ENCODE data around the gene CST9L. TPM values are rescaled to one million over a fixed set of nuclear protein-coding genes. Genes with fewer than 3 reads are reported as not detected.

The CST9L gene
- polyA plus RNA-seq, 1 donor (not counting 4 experiments of a cell fraction or from before 2014, with no cell fraction given) = not detected

DNA sequence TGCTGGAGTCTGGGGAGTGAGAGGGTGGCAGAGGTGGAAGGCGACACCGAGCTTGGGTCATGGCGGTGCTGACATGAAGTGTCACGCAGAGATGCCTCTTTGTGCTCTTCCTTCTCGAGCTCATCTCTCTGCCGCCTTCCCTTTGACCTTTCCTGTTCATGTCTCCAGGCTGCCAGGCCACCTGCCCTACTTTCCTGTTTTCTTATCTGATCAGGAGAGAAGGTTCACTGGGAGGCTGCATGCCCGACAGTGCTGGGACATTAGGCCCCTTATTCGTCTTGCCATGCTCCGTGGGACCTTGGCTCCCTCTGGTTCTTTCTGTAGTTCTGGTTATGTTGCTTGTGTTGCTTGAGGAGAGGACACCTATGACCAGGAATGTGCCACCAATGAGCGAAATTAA lies 44.1 kb downstream of the CST9L start:
- TF ChIP-seq, protein P1, sequence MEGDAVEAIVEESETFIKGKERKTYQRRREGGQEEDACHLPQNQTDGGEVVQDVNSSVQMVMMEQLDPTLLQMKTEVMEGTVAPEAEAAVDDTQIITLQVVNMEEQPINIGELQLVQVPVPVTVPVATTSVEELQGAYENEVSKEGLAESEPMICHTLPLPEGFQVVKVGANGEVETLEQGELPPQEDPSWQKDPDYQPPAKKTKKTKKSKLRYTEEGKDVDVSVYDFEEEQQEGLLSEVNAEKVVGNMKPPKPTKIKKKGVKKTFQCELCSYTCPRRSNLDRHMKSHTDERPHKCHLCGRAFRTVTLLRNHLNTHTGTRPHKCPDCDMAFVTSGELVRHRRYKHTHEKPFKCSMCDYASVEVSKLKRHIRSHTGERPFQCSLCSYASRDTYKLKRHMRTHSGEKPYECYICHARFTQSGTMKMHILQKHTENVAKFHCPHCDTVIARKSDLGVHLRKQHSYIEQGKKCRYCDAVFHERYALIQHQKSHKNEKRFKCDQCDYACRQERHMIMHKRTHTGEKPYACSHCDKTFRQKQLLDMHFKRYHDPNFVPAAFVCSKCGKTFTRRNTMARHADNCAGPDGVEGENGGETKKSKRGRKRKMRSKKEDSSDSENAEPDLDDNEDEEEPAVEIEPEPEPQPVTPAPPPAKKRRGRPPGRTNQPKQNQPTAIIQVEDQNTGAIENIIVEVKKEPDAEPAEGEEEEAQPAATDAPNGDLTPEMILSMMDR (optimal IDR thresholded peaks at IDR 0.05 in 1 of 3, IDR thresholded peaks at IDR 0.05 in 1 of 3, conservative IDR thresholded peaks at IDR 0.05 in 1 of 3; ENCODE audit: extremely low read depth in 1 of 3, insufficient read depth in 2 of 3, low read length in 3 of 3) = no peak
- no peak for TF ChIP-seq EZH2 (IDR thresholded peaks at IDR 0.05; ENCODE audit: low read length)
- H4K20me1 ChIP-seq (ENCODE audit: control insufficient read depth, extremely low read depth, insufficient read depth, low read length) = no peaks in the 10 kb centered on the region
- FAIRE-seq = no peak
- H3K36me3 ChIP-seq (ENCODE audit: control insufficient read depth in 2 of 2, extremely low read depth in 1 of 2, insufficient read depth in 2 of 2, low read length in 2 of 2) = no peaks in the 10 kb centered on the region
- no peaks in the 10 kb centered on the region for H3K27me3 ChIP-seq (ENCODE audit: control insufficient read depth, extremely low read depth, insufficient read depth, low read length)
- no peak overlapping the region for H2AFZ ChIP-seq (ENCODE audit: control insufficient read depth, low read length)
- no peak overlapping the region for H3K9ac ChIP-seq (ENCODE audit: control insufficient read depth, extremely low read depth, insufficient read depth, low read length)
- no peaks in the 10 kb centered on the region for H3K79me2 ChIP-seq (ENCODE audit: control insufficient read depth, insufficient read depth, low read length)
- no peaks in the 10 kb centered on the region for H3K9me1 ChIP-seq (ENCODE audit: control insufficient read depth, extremely low read depth, insufficient read depth, low read length)
- no peak overlapping the region for H3K4me3 ChIP-seq (ENCODE audit: control insufficient read depth in 2 of 3, extremely low read depth in 1 of 3, insufficient read depth in 2 of 3, low read depth in 1 of 3, low read length in 3 of 3)
- no peak overlapping the region for H3K4me2 ChIP-seq (ENCODE audit: control insufficient read depth, extremely low read depth, insufficient read depth, low read depth, low read length)
- peaks cover 5% of the 10 kb centered on the region for H3K9me3 ChIP-seq (ENCODE audit: control insufficient read depth, low read depth, low read length)
- H3K4me1 ChIP-seq (ENCODE audit: control insufficient read depth, extremely low read depth, insufficient read depth, low read length) = no peaks in the 10 kb centered on the region
- no peak for DNase-seq (ENCODE audit: low read depth, low spot score)
- H3K27ac ChIP-seq (ENCODE audit: control insufficient read depth, insufficient read depth, low read length) = no peak overlapping the region
- dilution Hi-C loops (cut with MboI; ENCODE audit: extremely low pct_ligation_motif_present, low sequenced_read_pairs) = no loop called here

DNA sequence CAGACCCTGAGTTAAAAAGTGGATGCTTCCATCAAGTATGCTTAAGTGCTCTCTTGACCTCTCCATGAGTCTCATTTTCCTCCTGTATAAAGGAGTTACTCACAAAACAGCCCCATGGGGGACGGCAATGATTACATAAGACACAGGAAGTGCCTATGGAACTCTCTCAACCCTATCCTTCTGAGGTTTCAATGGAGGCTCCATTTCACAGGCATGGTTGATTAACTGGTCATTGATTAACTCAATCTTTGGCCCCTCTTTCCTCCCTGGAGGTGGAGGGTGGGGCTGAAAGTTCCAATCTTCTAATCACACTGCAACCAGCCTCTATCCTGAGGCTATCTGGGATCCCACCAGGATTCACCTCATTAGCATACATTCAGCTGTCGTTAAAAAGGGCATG lies 48.1 kb downstream of the CST9L start:
- Histone ChIP-seq H3K9me3 (ENCODE audit: control insufficient read depth, low read depth, low read length) (no peaks in the 10 kb centered on the region), H3K27ac (ENCODE audit: control insufficient read depth, insufficient read depth, low read length) (no peak overlapping the region), H3K9me1 (ENCODE audit: control insufficient read depth, extremely low read depth, insufficient read depth, low read length) (no peaks in the 10 kb centered on the region), H3K9ac (ENCODE audit: control insufficient read depth, extremely low read depth, insufficient read depth, low read length) (no peak overlapping the region), H3K4me3 (ENCODE audit: control insufficient read depth in 2 of 3, extremely low read depth in 1 of 3, insufficient read depth in 2 of 3, low read depth in 1 of 3, low read length in 3 of 3) (no peak overlapping the region), H2AFZ (ENCODE audit: control insufficient read depth, low read length) (no peak overlapping the region), H3K4me2 (ENCODE audit: control insufficient read depth, extremely low read depth, insufficient read depth, low read depth, low read length) (no peak overlapping the region), H4K20me1 (ENCODE audit: control insufficient read depth, extremely low read depth, insufficient read depth, low read length) (no peaks in the 10 kb centered on the region), H3K27me3 (ENCODE audit: control insufficient read depth, extremely low read depth, insufficient read depth, low read length) (no peaks in the 10 kb centered on the region), H3K79me2 (ENCODE audit: control insufficient read depth, insufficient read depth, low read length) (no peaks in the 10 kb centered on the region), H3K4me1 (ENCODE audit: control insufficient read depth, extremely low read depth, insufficient read depth, low read length) (no peaks in the 10 kb centered on the region), H3K36me3 (ENCODE audit: control insufficient read depth in 2 of 2, extremely low read depth in 1 of 2, insufficient read depth in 2 of 2, low read length in 2 of 2) (no peaks in the 10 kb centered on the region)
- TF ChIP-seq, protein P1 (optimal IDR thresholded peaks at IDR 0.05 in 1 of 3, IDR thresholded peaks at IDR 0.05 in 1 of 3, conservative IDR thresholded peaks at IDR 0.05 in 1 of 3; ENCODE audit: extremely low read depth in 1 of 3, insufficient read depth in 2 of 3, low read length in 3 of 3) = no peak
- TF ChIP-seq EZH2 (IDR thresholded peaks at IDR 0.05; ENCODE audit: low read length) = no peak
- dilution Hi-C loops (cut with MboI; ENCODE audit: extremely low pct_ligation_motif_present, low sequenced_read_pairs) = no loop called here
- no peak for FAIRE-seq
- DNase-seq (ENCODE audit: low read depth, low spot score) = no peak

Measured in keratinocyte (primary cell).